Measurements from ENCODE around the gene LGALS9.
"Not testable (repeated sequence)": the region's sequence is repeated elsewhere in the genome, so short reads cannot be mapped to it uniquely, and the experiment has no call there.

DNA sequence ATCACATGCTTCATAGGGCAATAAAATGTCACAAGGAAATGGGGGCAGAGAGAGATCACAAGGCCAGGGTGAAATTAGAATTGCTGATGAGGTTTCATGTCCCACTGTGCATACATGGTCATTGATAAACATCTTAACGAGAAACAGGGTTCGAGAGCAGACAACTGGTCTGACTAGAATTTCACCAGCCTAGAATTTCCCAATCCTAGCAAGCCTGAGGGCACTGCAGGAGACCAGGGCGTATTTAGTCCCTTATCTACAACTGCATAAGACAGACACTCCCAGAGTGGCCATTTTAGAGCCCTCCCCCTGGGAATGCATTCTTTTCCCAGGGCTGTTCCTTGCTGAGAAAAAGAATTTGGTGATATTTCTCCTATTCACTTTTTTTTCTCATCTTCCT is 55.3 kb downstream of the LGALS9 start:
- TF ChIP-seq, protein P1, sequence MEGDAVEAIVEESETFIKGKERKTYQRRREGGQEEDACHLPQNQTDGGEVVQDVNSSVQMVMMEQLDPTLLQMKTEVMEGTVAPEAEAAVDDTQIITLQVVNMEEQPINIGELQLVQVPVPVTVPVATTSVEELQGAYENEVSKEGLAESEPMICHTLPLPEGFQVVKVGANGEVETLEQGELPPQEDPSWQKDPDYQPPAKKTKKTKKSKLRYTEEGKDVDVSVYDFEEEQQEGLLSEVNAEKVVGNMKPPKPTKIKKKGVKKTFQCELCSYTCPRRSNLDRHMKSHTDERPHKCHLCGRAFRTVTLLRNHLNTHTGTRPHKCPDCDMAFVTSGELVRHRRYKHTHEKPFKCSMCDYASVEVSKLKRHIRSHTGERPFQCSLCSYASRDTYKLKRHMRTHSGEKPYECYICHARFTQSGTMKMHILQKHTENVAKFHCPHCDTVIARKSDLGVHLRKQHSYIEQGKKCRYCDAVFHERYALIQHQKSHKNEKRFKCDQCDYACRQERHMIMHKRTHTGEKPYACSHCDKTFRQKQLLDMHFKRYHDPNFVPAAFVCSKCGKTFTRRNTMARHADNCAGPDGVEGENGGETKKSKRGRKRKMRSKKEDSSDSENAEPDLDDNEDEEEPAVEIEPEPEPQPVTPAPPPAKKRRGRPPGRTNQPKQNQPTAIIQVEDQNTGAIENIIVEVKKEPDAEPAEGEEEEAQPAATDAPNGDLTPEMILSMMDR (conservative IDR thresholded peaks at IDR 0.05; ENCODE audit: low read depth in 2 of 2) = not testable (repeated sequence)
- not testable (repeated sequence) for TF ChIP-seq POLR2AphosphoS5 (IDR thresholded peaks at IDR 0.05; ENCODE audit: low read depth); NANOG (IDR thresholded peaks at IDR 0.05; ENCODE audit: borderline replicate concordance); STAT1 (IDR thresholded peaks at IDR 0.05; ENCODE audit: unreplicated experiment); EZH2phosphoT487 (IDR thresholded peaks at IDR 0.05; ENCODE audit: unreplicated experiment)
- TF ChIP-seq, protein P2, sequence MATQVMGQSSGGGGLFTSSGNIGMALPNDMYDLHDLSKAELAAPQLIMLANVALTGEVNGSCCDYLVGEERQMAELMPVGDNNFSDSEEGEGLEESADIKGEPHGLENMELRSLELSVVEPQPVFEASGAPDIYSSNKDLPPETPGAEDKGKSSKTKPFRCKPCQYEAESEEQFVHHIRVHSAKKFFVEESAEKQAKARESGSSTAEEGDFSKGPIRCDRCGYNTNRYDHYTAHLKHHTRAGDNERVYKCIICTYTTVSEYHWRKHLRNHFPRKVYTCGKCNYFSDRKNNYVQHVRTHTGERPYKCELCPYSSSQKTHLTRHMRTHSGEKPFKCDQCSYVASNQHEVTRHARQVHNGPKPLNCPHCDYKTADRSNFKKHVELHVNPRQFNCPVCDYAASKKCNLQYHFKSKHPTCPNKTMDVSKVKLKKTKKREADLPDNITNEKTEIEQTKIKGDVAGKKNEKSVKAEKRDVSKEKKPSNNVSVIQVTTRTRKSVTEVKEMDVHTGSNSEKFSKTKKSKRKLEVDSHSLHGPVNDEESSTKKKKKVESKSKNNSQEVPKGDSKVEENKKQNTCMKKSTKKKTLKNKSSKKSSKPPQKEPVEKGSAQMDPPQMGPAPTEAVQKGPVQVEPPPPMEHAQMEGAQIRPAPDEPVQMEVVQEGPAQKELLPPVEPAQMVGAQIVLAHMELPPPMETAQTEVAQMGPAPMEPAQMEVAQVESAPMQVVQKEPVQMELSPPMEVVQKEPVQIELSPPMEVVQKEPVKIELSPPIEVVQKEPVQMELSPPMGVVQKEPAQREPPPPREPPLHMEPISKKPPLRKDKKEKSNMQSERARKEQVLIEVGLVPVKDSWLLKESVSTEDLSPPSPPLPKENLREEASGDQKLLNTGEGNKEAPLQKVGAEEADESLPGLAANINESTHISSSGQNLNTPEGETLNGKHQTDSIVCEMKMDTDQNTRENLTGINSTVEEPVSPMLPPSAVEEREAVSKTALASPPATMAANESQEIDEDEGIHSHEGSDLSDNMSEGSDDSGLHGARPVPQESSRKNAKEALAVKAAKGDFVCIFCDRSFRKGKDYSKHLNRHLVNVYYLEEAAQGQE (IDR thresholded peaks at IDR 0.05; ENCODE audit: unreplicated experiment) = not testable (repeated sequence)
- TF ChIP-seq, protein P3, sequence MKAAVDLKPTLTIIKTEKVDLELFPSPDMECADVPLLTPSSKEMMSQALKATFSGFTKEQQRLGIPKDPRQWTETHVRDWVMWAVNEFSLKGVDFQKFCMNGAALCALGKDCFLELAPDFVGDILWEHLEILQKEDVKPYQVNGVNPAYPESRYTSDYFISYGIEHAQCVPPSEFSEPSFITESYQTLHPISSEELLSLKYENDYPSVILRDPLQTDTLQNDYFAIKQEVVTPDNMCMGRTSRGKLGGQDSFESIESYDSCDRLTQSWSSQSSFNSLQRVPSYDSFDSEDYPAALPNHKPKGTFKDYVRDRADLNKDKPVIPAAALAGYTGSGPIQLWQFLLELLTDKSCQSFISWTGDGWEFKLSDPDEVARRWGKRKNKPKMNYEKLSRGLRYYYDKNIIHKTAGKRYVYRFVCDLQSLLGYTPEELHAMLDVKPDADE (IDR thresholded peaks at IDR 0.05) = not testable (repeated sequence)
